H1 (cell line): ENCODE data around the gene RFFL. TPM values are rescaled to one million over a fixed set of nuclear protein-coding genes. Genes with fewer than 3 reads are reported as not detected.

Experiments used
- BACH1 ChIP-seq: IDR thresholded peaks from 2 replicates; pipeline ENCODE4 v1.6.1; 2012; ENCODE audit warnings: low read length, improper control_type of control experiment
- BRCA1 ChIP-seq: IDR thresholded peaks from 2 replicates; pipeline ENCODE4 v1.6.1; 2012; ENCODE audit warnings: low read depth, low read length, improper control_type of control experiment
- CHD7 ChIP-seq: fragments of 300-600 bp; sonication (generic); IDR thresholded peaks from 2 replicates; pipeline ENCODE4 v1.7.1; 2012; ENCODE audit warnings: low read length, moderate library complexity, mild to moderate bottlenecking, inconsistent platforms; ENCODE audit not compliant: insufficient replicate concordance
- CTBP2 ChIP-seq: IDR thresholded peaks from 2 replicates; pipeline ENCODE4 v1.7.0; 2011; ENCODE audit warnings: borderline replicate concordance, mild to moderate bottlenecking, moderate library complexity, mixed read lengths, low read length; ENCODE audit not compliant: insufficient read depth, insufficient read length
- EP300 ChIP-seq, 2 experiments: IDR thresholded peaks; 1 replicate in 1 of 2; 2 replicates in 1 of 2; pipeline ENCODE4 v1.6.1; 2011 to 2012; ENCODE audit warnings: low read depth in 2 of 2, low read length in 2 of 2, mild to moderate bottlenecking in 2 of 2, borderline replicate concordance in 1 of 2, inconsistent platforms in 1 of 2, moderate library complexity in 1 of 2
- EZH2 ChIP-seq: fragments of 200-600 bp; sonication (generic); IDR thresholded peaks from 2 replicates; pipeline ENCODE4 v1.7.1; 2012; ENCODE audit warnings: low read depth, mild to moderate bottlenecking, moderate library complexity, low read length, inconsistent platforms; ENCODE audit not compliant: severe bottlenecking
- MAX ChIP-seq: IDR thresholded peaks from 2 replicates; pipeline ENCODE4 v1.6.1; 2012; ENCODE audit warnings: inconsistent platforms
- POLR2AphosphoS5 ChIP-seq: IDR thresholded peaks from 2 replicates; pipeline ENCODE4 v1.6.1; 2011; ENCODE audit warnings: low read depth, low read length
- RBBP5 ChIP-seq: IDR thresholded peaks from 2 replicates; pipeline ENCODE4 v1.7.1; 2012; ENCODE audit warnings: low read depth, mild to moderate bottlenecking, inconsistent platforms, low read length, moderate library complexity, borderline replicate concordance
- TAF1 ChIP-seq: IDR thresholded peaks from 2 replicates; pipeline ENCODE4 v1.6.1; 2011; ENCODE audit warnings: mild to moderate bottlenecking, low read depth, low read length
- YY1 ChIP-seq: IDR thresholded peaks from 2 replicates; pipeline ENCODE4 v1.6.1; 2011; ENCODE audit warnings: low read depth, mild to moderate bottlenecking, low read length
- polyA plus RNA-seq, 7 experiments: library from polyadenylated mRNA; depleted of rRNA in 3 of 7; stranded (reverse) in 5 of 7; unstranded in 2 of 7; fragments of >200 nt in 5 of 7; fragments of 200-250 nt in 2 of 7; gene quantifications; 1 replicate in 5 of 7; 2 replicates in 1 of 7; 4 replicates in 1 of 7; pipeline versions ENCODE4 v1.2.1 to v1.2.3, GENCODE V29; 2011 to 2013; ENCODE audit warnings: missing spikeins in 2 of 7, mixed read lengths in 2 of 7
- total RNA-seq: library from RNA; stranded (reverse); fragmentation: NEBNext Ultra II Directional; extraction: Animal tissue kit (Norgen Biotek cat#: 25700); gene quantifications from 2 replicates; pipeline ENCODE4 v1.2.1, GENCODE V29; 2021

Gene RFFL
- total and polyA plus RNA-seq, 2 of the 8 experiments (the other 6 are each of a cell fraction or from before 2014, with no cell fraction given) = 14.0 to 24.5 TPM

DNA sequence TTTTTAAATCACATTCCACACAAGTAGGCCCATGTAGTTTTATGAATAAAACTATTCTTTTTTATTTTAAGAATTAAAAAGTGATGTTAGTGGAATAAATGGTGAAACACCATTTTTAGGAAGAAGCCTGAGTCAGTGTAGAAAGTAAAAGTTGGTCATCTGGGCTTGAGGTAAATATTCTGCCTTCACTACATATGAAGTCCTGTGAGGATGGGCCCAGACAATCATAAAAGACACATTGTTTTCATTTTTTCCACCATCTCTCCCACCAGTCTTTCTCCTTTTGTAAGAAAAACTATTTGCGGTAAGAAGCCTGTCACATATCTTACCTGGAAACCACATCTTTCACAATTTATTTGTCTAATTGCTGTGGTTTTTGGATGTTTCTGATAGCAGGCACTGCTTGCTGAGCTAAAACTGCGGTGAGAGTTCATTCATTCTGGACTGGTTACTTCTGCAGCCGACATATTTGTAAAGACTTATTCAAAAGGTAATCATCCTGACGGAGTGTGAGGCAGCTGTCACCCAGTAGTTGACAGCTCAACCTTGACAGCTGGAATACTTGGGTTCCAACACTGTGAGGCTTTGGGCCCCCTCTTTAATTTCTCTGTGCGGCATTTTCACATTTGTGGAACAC is 10.6 kb upstream of the RFFL start (continued):
- TF ChIP-seq CHD7 (no peak), CTBP2 (no peak), BRCA1 (no peak), EP300 (IDR thresholded peaks at IDR 0.05; ENCODE audit: borderline replicate concordance in 1 of 2, low read depth in 2 of 2, low read length in 2 of 2) (no peak), RBBP5 (no peak), BACH1 (no peak), EZH2 (no peak), YY1 (no peak), TAF1 (no peak), MAX (no peak), POLR2AphosphoS5 (no peak)
